Measurements from ENCODE around the gene SLC25A1. TPM values are rescaled to one million over a fixed set of nuclear protein-coding genes. Genes with fewer than 3 reads are reported as not detected.

The SLC25A1 gene
- total and polyA plus RNA-seq, 7 donors = 7.3 to 23.1 (median 10.8) TPM

DNA sequence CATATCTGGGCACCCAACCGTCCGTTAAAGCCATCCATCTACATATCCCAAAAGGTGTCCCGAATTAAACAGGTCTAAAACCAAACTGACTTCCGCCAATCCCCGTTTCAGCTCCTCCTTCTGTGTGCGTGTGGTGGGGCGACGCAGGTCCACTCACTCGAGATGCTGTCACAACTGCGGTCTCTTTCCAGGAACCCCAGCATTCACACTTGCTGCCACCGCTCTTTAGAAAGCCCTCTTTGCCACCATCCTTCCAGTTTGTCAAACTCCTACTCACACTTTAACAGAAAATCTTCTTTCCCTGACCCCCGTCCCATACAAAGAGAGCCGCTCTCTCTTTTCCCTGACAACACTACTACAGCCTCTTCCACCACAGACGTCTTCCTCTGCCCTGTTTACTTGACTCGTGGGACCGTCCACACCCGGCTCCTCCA, 34.6 kb downstream of the SLC25A1 start:
- Histone ChIP-seq H3K36me3 (ENCODE audit: insufficient read depth in 1 of 2, low read depth in 1 of 2) (peaks cover 5 to 39% of the 10 kb centered on the region in 2 donors), H3K27ac (peak overlapping the region; percentile 68), H3K4me3 (peak overlapping the region; percentile 92), H3K27me3 (ENCODE audit: insufficient read depth in 3 of 3, low read length in 2 of 3) (peaks cover 0 to 17% (median 7%) of the 10 kb centered on the region in 3 donors), H3K9me3 (no peaks in the 10 kb centered on the region), H3K4me1 (peaks cover 12% of the 10 kb centered on the region)
- TF ChIP-seq, protein P1, sequence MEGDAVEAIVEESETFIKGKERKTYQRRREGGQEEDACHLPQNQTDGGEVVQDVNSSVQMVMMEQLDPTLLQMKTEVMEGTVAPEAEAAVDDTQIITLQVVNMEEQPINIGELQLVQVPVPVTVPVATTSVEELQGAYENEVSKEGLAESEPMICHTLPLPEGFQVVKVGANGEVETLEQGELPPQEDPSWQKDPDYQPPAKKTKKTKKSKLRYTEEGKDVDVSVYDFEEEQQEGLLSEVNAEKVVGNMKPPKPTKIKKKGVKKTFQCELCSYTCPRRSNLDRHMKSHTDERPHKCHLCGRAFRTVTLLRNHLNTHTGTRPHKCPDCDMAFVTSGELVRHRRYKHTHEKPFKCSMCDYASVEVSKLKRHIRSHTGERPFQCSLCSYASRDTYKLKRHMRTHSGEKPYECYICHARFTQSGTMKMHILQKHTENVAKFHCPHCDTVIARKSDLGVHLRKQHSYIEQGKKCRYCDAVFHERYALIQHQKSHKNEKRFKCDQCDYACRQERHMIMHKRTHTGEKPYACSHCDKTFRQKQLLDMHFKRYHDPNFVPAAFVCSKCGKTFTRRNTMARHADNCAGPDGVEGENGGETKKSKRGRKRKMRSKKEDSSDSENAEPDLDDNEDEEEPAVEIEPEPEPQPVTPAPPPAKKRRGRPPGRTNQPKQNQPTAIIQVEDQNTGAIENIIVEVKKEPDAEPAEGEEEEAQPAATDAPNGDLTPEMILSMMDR (IDR thresholded peaks at IDR 0.05) = no peak
- intact Hi-C loops (cut with DNase I) = loop anchor here in 1 of 2 donors (5.0 kb wide), 1 partner anchor 33 kb away; the partner anchor contains the start of gene SLC25A1
- ATAC-seq (peak in 1 of 4 donors; percentile 10), DNase-seq (no peak)
- 2 to 3% (median 3%) methylated on average over 17 of the region's 17 CpGs for WGBS, 3 donors

DNA sequence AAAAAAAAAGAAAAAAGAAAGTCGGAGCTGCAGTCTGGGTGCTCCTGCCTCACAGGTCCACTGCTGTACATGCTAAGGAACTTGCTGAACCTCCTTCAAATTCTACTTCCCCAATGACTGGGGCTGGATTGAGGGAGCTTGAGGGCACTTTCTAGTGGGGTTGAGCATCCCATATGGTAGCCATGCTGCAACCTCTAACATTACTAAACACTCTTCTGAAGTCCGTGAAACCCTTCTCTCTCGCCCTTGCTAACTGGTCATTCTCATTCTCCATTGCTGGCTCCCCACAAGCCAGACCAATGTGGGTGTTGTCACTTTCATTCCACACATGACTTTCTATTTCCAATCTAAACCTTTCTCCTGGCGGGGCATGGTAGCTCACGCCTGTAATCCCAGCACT, 35.3 kb downstream of the SLC25A1 start:
- H3K36me3 ChIP-seq (ENCODE audit: insufficient read depth in 1 of 2, low read depth in 1 of 2) = peaks cover 5 to 47% of the 10 kb centered on the region in 2 donors
- H3K27ac ChIP-seq = no peak overlapping the region
- WGBS, 3 donors = 77 to 83% (median 78%) methylated on average over 5 of the region's 5 CpGs
- no peak for ATAC-seq
- intact Hi-C loops (cut with DNase I) = loop anchor here in 1 of 2 donors (5.0 kb wide), 1 partner anchor 34 kb away; the partner anchor contains the start of gene SLC25A1
- peaks cover 0 to 9% (median 2%) of the 10 kb centered on the region in 3 donors for H3K27me3 ChIP-seq (ENCODE audit: insufficient read depth in 3 of 3, low read length in 2 of 3)
- no peaks in the 10 kb centered on the region for H3K9me3 ChIP-seq
- peak overlapping the region; percentile 92 for H3K4me3 ChIP-seq
- no peak for DNase-seq
- TF ChIP-seq, protein P1 (IDR thresholded peaks at IDR 0.05) = no peak
- H3K4me1 ChIP-seq = peaks cover 9% of the 10 kb centered on the region

DNA sequence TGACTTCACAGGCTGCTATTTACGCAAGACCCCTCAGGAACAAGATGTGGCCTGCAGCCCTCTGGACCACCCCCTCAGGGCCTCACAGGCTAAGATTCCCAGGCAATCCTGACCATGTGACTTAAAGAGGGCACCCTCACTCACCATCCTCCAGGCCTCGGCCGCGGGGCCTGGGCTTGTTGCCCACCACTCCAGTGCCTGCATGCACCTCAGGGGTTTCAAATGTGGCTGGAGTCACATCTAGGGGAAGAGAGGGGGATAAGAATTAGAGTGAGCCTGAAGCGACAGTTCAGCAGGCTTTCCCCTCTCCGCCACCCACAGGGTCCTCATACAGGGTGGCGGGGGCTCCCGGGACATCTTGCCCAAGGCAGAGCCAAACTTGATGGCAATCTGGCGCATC, 36.1 kb downstream of the SLC25A1 start:
- no peak for ATAC-seq
- H3K27me3 ChIP-seq (ENCODE audit: insufficient read depth in 3 of 3, low read length in 2 of 3) = peaks cover 0 to 4% (median 0%) of the 10 kb centered on the region in 3 donors
- H3K9me3 ChIP-seq = no peaks in the 10 kb centered on the region
- H3K36me3 ChIP-seq (ENCODE audit: insufficient read depth in 1 of 2, low read depth in 1 of 2) = peaks cover 5 to 55% of the 10 kb centered on the region in 2 donors
- H3K4me1 ChIP-seq = peaks cover 9% of the 10 kb centered on the region
- intact Hi-C loops (cut with DNase I) = loop anchor here in 1 of 2 donors (5.0 kb wide), 1 partner anchor 35 kb away; the partner anchor contains the start of gene SLC25A1
- no peak overlapping the region for H3K4me3 ChIP-seq
- no peak overlapping the region for H3K27ac ChIP-seq
- no peak for DNase-seq
- 96 to 97% (median 96%) methylated on average over 9 of the region's 9 CpGs for WGBS, 3 donors
- TF ChIP-seq, protein P1 (IDR thresholded peaks at IDR 0.05) = no peak

DNA sequence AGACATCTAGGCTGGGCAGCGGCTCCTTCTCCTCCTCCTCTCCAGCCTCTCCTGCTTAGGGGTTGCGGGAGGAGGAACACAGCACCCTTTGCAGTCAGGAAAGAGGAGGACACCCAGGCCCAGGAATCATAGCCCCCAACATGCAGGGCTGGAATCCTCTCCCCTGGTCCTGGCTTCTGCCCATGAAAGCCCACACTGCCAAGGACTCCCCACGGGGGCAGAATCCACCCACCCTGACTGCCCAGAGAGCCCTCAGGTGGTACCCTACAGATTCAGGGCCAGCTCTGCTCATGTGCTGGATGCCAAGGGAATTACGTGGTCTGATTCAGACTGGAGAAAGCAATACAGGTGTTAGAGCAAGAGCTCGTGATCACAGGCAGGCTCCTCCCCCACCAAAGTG, 38.6 kb downstream of the SLC25A1 start:
- Histone ChIP-seq H3K36me3 (ENCODE audit: insufficient read depth in 1 of 2, low read depth in 1 of 2) (peaks cover 5 to 78% of the 10 kb centered on the region in 2 donors), H3K9me3 (no peaks in the 10 kb centered on the region), H3K4me3 (no peak overlapping the region), H3K4me1 (peaks cover 9% of the 10 kb centered on the region), H3K27ac (no peak overlapping the region), H3K27me3 (ENCODE audit: insufficient read depth in 3 of 3, low read length in 2 of 3) (no peaks in the 10 kb centered on the region)
- 75 to 87% (median 82%) methylated on average over 4 to 5 of the region's 5 CpGs for WGBS, 3 donors
- intact Hi-C loops (cut with DNase I) = loop anchor here in 1 of 2 donors (5.0 kb wide), 1 partner anchor 37 kb away; the partner anchor contains the start of gene SLC25A1
- no peak for ATAC-seq
- no peak for DNase-seq
- TF ChIP-seq, protein P1 (IDR thresholded peaks at IDR 0.05) = no peak

DNA sequence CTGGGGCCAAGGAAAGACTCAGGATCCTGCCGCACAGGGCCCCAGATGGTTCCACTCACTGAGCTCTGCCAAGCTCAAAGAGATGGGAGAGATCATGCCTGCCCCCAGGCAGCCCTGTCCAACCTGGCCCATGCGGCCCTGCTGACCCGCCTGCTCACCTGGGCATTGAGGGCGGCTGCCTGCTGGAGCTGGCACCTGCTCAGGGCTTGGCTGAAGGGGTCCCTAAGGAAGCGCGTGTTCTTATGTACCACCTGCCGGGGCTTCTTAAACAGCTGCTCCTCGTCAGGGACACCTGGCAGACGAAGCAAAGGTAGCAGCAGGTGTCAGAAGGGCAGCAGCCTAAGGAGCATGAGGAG, 39.6 kb downstream of the SLC25A1 start:
- Histone ChIP-seq H3K27ac (no peak overlapping the region), H3K27me3 (ENCODE audit: insufficient read depth in 3 of 3, low read length in 2 of 3) (no peaks in the 10 kb centered on the region), H3K36me3 (ENCODE audit: insufficient read depth in 1 of 2, low read depth in 1 of 2) (peaks cover 8 to 88% of the 10 kb centered on the region in 2 donors), H3K4me3 (no peak overlapping the region), H3K4me1 (peaks cover 9% of the 10 kb centered on the region), H3K9me3 (no peaks in the 10 kb centered on the region)
- intact Hi-C loops (cut with DNase I) = no loop called here
- whole genome bisulfite sequencing, 3 donors = 83 to 89% (median 88%) methylated on average over 9 of the region's 9 CpGs
- ATAC-seq (no peak), DNase-seq (no peak)
- TF ChIP-seq, protein P1 (IDR thresholded peaks at IDR 0.05) = no peak

Data from psoas muscle (tissue), 8 donors.